SIG-M5 (cell line): ENCODE results near the gene UAP1L1.
"Not testable (repeated sequence)": the region's sequence is repeated elsewhere in the genome, so short reads cannot be mapped to it uniquely, and the experiment has no call there.

ENCODE experiments used
- DNase-seq: peaks from one replicate; lab custom pipeline; 2025; lab: John Stamatoyannopoulos, UW

UAP1L1 gene

GRCh38 chr9:137057545-137057944 is 19.8 kb upstream of the UAP1L1 start:
- no peak for DNase-seq

- no peak for DNase-seq
Measured at GRCh38 chr9:137058521-137059234, 18.6 kb upstream of the UAP1L1 start.

DNA sequence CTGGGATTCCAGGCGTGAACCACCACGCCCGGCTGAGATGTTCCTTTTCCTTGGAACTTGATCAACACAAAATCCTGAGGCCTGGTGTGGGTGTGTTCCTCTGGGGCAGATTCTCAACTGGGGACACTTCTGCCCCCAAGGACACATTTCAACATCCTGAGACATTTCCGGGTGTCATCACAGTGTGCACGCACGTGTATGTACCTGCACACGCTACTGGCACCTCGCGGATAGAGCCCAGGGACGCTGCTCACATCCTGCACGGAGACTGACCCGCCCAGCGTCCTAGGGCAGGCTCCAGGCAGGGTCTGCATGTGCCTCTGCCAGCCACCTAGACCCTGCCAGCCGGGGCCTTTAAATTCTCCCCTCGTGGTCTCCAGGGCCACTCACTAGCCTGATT is 14.9 kb upstream of the UAP1L1 start:
- no peak for DNase-seq

DNA sequence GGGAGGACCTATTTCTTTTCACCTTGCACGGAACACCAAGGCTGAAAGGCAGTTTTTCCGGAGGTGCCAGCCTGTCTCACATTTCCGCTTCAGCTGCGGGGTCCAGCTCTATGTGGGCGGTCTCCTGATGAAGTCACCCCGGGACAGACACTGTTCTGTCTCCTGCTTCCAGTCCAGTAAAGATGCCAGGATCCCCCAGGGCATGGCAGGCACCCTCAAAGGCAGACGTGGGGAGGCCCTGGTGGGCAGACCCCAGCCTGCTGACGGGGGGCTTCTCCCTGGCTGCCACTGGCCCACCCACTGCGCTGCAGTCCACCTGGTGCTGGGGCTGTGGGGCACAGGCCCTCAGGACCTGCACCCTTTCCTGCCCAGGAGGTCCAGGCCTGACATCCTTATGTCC is 14.5 kb upstream of the UAP1L1 start:
- not testable (repeated sequence) for DNase-seq

GRCh38 chr9:137063311-137064026 is 13.8 kb upstream of the UAP1L1 start:
- DNase-seq, result no peak

- no peak for DNase-seq
Measured at GRCh38 chr9:137064027-137064879, 13.1 kb upstream of the UAP1L1 start.

DNA sequence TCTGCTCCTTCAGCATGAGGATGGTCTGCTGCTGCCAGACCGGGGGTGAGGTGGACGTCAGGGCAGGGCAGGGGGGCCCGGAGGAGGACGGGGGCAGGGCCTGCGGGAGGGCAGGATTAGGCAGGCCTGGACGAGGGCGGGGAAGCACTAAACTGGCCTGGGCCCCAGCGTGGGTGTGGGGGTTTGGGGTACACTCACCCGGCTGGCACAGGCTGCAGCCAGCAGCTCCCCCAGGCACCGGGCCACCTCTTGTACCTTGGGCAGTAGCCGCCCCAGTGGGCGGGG is 12.5 kb upstream of the UAP1L1 start:
- DNase-seq, result no peak

- DNase-seq, result no peak
Measured at GRCh38 chr9:137065336-137065967, 11.9 kb upstream of the UAP1L1 start.

- DNase-seq, result no peak
Measured at GRCh38 chr9:137066096-137066861, 11.0 kb upstream of the UAP1L1 start.

DNA sequence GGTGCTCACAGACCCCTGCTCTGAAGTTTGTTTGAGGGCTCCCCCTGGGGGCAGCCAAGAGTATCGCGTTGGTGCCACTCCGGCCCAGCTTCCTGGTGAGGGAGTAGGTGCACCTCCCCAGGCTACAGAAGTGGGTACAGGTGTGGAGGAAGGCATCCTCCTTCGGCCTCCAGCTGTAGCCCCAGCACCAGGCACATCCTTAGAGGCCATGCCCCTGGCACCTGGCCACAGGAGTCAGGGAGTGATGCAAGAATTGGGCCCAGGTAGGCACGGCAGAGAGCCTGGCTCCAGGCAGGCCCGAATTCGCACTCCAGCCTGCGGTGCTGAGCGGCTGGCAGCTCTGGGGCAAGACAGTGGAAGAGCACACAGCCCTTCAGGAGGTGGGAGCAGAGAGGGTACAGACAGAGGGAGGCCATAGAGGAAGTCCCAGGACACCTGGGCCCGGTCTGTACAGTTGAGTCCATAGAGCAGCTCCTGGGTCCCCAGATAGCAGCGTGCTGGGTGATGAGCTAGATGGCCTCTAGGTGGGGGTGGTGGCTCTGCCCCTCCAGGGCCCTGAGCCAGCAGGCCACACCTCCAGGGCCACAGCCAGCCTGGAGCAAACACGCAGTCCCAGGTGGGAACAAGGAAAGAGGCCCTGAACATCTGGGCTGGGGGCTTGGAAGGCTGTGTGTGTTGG is 9.3 kb upstream of the UAP1L1 start:
- peak; percentile 42 for DNase-seq

DNA sequence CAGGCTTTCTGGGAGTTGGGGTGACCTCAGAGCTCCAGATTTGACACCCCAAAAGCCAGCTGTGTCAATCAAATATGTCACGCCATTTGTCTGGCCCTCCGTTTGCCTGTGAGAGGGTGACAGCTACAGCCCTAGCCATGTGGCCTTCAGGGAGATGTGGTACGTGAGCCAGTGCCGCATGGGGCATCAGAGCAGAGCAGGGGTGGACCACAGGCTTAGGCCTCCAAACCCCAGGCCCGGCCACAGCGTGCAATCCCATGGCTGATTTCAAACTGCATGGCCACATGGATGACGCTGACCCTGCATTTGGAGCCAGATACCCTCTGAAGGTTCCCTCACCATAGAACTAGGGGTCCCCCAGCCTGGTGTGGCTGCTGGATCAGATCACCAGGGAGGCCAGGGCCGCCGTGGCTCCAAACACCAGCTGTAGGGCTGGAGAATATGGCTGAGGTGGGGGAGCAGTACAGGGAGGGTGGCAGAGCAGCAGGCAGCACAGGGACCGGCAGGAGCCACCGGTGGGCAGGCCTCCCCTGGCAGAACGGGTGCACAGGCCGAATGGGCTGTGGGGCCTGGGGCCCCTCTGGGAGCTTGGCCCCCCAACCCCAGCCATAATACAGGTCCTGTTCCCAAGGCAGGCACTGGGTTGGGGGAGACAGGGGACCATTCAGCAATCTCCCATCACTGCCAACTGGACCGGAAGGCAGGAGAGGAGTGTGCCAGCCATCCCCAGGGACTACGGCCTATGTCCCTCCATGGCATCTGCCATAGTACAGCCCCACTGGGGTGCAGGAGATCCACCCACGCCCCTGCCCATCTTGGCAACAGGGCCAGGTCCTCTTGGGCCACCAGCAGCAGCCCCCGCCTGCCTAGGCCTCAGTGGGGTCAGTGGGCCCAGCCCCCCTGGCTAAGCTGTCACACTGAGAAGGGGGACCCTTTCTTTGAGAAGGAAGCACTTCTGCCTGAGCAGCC is 8.5 kb upstream of the UAP1L1 start:
- DNase-seq, result no peak

GRCh38 chr9:137069508-137070091 is 7.7 kb upstream of the UAP1L1 start:
- DNase-seq, result no peak

DNA sequence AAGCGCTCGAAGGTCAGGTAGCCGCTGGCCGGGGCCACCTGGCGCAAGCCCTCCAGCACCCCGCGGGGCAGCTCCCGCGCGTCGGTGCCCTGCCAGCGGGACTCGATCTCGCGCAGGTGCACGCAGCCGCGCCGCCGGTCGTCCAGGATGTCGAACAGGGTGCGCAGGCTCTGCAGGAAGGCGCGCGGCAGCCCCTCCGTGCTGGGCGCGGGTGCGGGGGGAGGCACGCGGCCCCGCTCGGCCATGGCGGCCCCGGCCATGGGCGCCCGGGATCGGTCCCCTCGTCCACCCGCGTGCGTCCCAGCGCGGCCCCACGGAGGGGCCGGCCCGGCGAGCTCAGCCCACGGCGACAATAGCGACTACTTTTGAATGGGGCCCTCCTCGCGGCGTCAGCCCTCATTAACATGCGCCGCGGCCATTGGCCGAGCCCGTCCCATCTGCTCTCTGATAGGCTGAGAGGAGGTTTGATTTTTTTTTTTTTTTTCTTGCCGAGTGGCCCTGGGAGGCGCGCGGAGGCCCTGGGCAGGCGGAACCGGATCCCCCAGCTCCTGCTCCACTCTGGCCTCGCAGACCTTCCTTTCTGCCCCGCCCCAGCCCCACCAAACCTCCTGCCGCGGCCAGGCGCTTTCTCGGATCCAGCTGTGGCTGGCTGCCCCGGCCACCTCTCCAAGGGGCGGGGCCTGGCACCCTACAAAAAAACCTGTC is 7.0 kb upstream of the UAP1L1 start, which contains the start of gene SAPCD2:
Gene SAPCD2, minus strand, starts transcription at position 357 of the 705 bp plus-strand sequence. Its CDS starts 97 bp downstream, at position 260.
- peak; percentile 48 for DNase-seq

- DNase-seq, result no peak
Measured at GRCh38 chr9:137070906-137071275, 6.4 kb upstream of the UAP1L1 start.

GRCh38 chr9:137071282-137071681 is 6.0 kb upstream of the UAP1L1 start:
- DNase-seq, result no peak

GRCh38 chr9:137073992-137074399 is 3.3 kb upstream of the UAP1L1 start:
- no peak for DNase-seq

DNA sequence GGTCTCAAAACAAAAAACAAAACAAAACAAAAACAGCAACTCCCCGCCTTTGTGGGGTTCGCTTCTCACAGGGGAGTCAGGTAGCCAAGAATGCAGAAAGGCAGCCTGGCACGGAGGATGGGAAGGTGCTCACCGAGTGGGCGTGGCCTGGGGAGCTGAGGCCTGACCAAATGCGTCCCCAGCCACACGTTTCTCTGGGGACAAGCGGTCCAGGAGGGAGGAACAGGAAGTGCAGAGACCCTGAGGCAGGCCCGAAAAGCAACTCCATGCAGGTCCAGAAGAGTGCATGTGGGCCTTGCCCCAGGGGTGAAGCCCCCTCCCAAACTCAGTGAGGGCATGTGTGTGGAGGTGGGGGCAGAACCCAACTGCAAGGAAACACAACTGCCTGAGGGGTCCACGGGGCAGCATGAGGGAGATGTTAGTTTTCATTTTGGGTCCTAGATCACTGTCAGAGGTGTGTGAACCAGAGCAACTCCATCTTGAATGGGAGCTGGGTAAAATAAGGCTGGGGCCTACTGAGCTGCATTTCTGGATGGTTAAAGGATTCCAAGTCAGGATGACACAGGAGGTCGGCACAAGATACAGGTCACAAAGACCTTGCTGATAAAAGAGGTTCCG is 2.6 kb upstream of the UAP1L1 start:
- no peak for DNase-seq

GRCh38 chr9:137075275-137075775 is 2.0 kb upstream of the UAP1L1 start:
- no peak for DNase-seq
